Central memory CD4-positive, alpha-beta T cell (primary cell): ENCODE data around the gene ANKRD33.
"Not testable (repeated sequence)": the region's sequence is repeated elsewhere in the genome, so short reads cannot be mapped to it uniquely, and the experiment has no call there.

Experiments
- DNase-seq: peaks from one replicate; pipeline ENCODE4 v3.0.0; 2022

The ANKRD33 gene

GRCh38 chr12:51883295-51883694, 4.6 kb upstream of the ANKRD33 start:
- DNase-seq, result no peak

GRCh38 chr12:51883998-51884675, 3.8 kb upstream of the ANKRD33 start:
- DNase-seq, result no peak

- no peak for DNase-seq
Observed at GRCh38 chr12:51884676-51885229, 3.1 kb upstream of the ANKRD33 start.

- DNase-seq, result not testable (repeated sequence)
Observed at GRCh38 chr12:51885294-51886020, 2.4 kb upstream of the ANKRD33 start.

- DNase-seq, result peak; percentile 35
Observed at GRCh38 chr12:51886021-51886710, 1.7 kb upstream of the ANKRD33 start.

- no peak for DNase-seq
Observed at GRCh38 chr12:51888316-51889215, 663 bp downstream of the ANKRD33 start.

GRCh38 chr12:51889216-51890132, 1.6 kb downstream of the ANKRD33 start:
- DNase-seq, result no peak

GRCh38 chr12:51890133-51890464, 2.2 kb downstream of the ANKRD33 start:
- DNase-seq, result no peak

- no peak for DNase-seq
Observed at GRCh38 chr12:51890511-51891171, 2.7 kb downstream of the ANKRD33 start.

- no peak for DNase-seq
Observed at GRCh38 chr12:51891843-51892242, 3.9 kb downstream of the ANKRD33 start.

- DNase-seq, result no peak
Observed at GRCh38 chr12:51893786-51894185, 5.9 kb downstream of the ANKRD33 start.

- DNase-seq, result no peak
Observed at GRCh38 chr12:51895378-51896135, 7.7 kb downstream of the ANKRD33 start.

- DNase-seq, result no peak
Observed at GRCh38 chr12:51896236-51896635, 8.3 kb downstream of the ANKRD33 start.

GRCh38 chr12:51897181-51897580, 9.3 kb downstream of the ANKRD33 start:
- no peak for DNase-seq

- no peak for DNase-seq
Observed at GRCh38 chr12:51898506-51898905, 10.6 kb downstream of the ANKRD33 start.

GRCh38 chr12:51898937-51899336, 11.0 kb downstream of the ANKRD33 start:
- DNase-seq, result no peak

GRCh38 chr12:51900323-51900889, 12.5 kb downstream of the ANKRD33 start:
- no peak for DNase-seq

- DNase-seq, result no peak
Observed at GRCh38 chr12:51901121-51901817, 13.4 kb downstream of the ANKRD33 start.

- no peak for DNase-seq
Observed at GRCh38 chr12:51901881-51902280, 14.0 kb downstream of the ANKRD33 start.
